HG03135 (cell line): Measurements from ENCODE around the gene ANKS1B.
"Not testable (repeated sequence)": the region's sequence is repeated elsewhere in the genome, so short reads cannot be mapped to it uniquely, and the experiment has no call there.

Source experiments
- ATAC-seq: cut with Tn5 transposase; IDR thresholded peaks from one replicate; pipeline ENCODE4 v1.9.1; 2021; ENCODE audit warnings: mild to moderate bottlenecking, moderate library complexity; ENCODE audit not compliant: unreplicated experiment

The ANKS1B gene

GRCh38 chr12:99389751-99390150 lies 595.0 kb downstream of the ANKS1B start:
- ATAC-seq, result no peak

GRCh38 chr12:99388671-99389195 lies 596.0 kb downstream of the ANKS1B start:
- no peak for ATAC-seq

GRCh38 chr12:99387661-99388060 lies 597.1 kb downstream of the ANKS1B start:
- ATAC-seq, result no peak

GRCh38 chr12:99386907-99387306 lies 597.8 kb downstream of the ANKS1B start:
- no peak for ATAC-seq

GRCh38 chr12:99383258-99383657 lies 601.5 kb downstream of the ANKS1B start:
- no peak for ATAC-seq

- ATAC-seq, result peak; percentile 72
Measured at GRCh38 chr12:99381992-99382391, 602.7 kb downstream of the ANKS1B start.

- ATAC-seq, result no peak
Measured at GRCh38 chr12:99380701-99381100, 604.0 kb downstream of the ANKS1B start.

- no peak for ATAC-seq
Measured at GRCh38 chr12:99374023-99374422, 610.7 kb downstream of the ANKS1B start.

- no peak for ATAC-seq
Measured at GRCh38 chr12:99372257-99372920, 612.3 kb downstream of the ANKS1B start.

GRCh38 chr12:99370421-99371138 lies 614.2 kb downstream of the ANKS1B start:
- ATAC-seq, result no peak

GRCh38 chr12:99367181-99367580 lies 617.6 kb downstream of the ANKS1B start:
- ATAC-seq, result no peak

GRCh38 chr12:99352269-99352668 lies 632.5 kb downstream of the ANKS1B start:
- no peak for ATAC-seq

GRCh38 chr12:99343960-99344359 lies 640.8 kb downstream of the ANKS1B start:
- no peak for ATAC-seq

- ATAC-seq, result no peak
Measured at GRCh38 chr12:99339663-99340062, 645.1 kb downstream of the ANKS1B start.

GRCh38 chr12:99334285-99335056 lies 650.3 kb downstream of the ANKS1B start:
- ATAC-seq, result no peak

GRCh38 chr12:99332936-99333591 lies 651.7 kb downstream of the ANKS1B start:
- ATAC-seq, result no peak

- no peak for ATAC-seq
Measured at GRCh38 chr12:99330216-99330615, 654.5 kb downstream of the ANKS1B start.

- ATAC-seq, result not testable (repeated sequence)
Measured at GRCh38 chr12:99321210-99321609, 663.5 kb downstream of the ANKS1B start.

- ATAC-seq, result no peak
Measured at GRCh38 chr12:99311373-99311772, 673.4 kb downstream of the ANKS1B start.

GRCh38 chr12:99309812-99310211 lies 674.9 kb downstream of the ANKS1B start:
- ATAC-seq, result no peak

- ATAC-seq, result no peak
Measured at GRCh38 chr12:99302874-99303273, 681.9 kb downstream of the ANKS1B start.
